Measurements from ENCODE around the gene MYMX. TPM values are rescaled to one million over a fixed set of nuclear protein-coding genes. Genes with fewer than 3 reads are reported as not detected.

The MYMX gene
- total and polyA plus RNA-seq, 2 donors from 2014 or later = 1.1 to 2.2 TPM

- TF ChIP-seq CTCF (IDR thresholded peaks at IDR 0.05; ENCODE audit: borderline replicate concordance, extremely low read depth, insufficient read depth) = no peak
- no peak for DNase-seq
- Histone ChIP-seq H3K9me3 (ENCODE audit: control insufficient read depth in 2 of 3, insufficient read depth in 1 of 3, low read length in 3 of 3) (no peaks in the 10 kb centered on the region), H3K4me1 (ENCODE audit: control insufficient read depth in 2 of 3, insufficient read depth in 2 of 3, low read depth in 1 of 3, low read length in 3 of 3) (peaks cover 0 to 10% (median 0%) of the 10 kb centered on the region in 3 donors), H3K4me3 (ENCODE audit: low read length in 3 of 3) (peak overlapping the region in 2 of 3 donors; percentile 41 to 100), H3K36me3 (ENCODE audit: control insufficient read depth in 2 of 3, insufficient read depth in 3 of 3, low read length in 3 of 3) (peaks cover 3 to 19% (median 14%) of the 10 kb centered on the region in 3 donors), H3K27me3 (ENCODE audit: control insufficient read depth, insufficient read depth, low read length) (no peaks in the 10 kb centered on the region), H3K9ac (ENCODE audit: low read length in 3 of 3) (peak overlapping the region in 2 of 3 donors; percentile 45 to 100), H3K27ac (ENCODE audit: low read depth in 2 of 2, low read length in 2 of 2) (peak overlapping the region; percentile 99 to 100)
- intact Hi-C loops (cut with DNase I) = no loop called here
- FAIRE-seq = no peak
Observed at GRCh38 chr6:44245391-44245911, 28.7 kb downstream of the MYMX start.

- Histone ChIP-seq H3K27me3 (ENCODE audit: control insufficient read depth, insufficient read depth, low read length) (no peaks in the 10 kb centered on the region), H3K9me3 (ENCODE audit: control insufficient read depth in 2 of 3, insufficient read depth in 1 of 3, low read length in 3 of 3) (no peaks in the 10 kb centered on the region), H3K4me3 (ENCODE audit: low read length in 3 of 3) (peak overlapping the region; percentile 97 to 100 (median 99)), H3K4me1 (ENCODE audit: control insufficient read depth in 2 of 3, insufficient read depth in 2 of 3, low read depth in 1 of 3, low read length in 3 of 3) (peaks cover 0 to 10% (median 0%) of the 10 kb centered on the region in 3 donors), H3K9ac (ENCODE audit: low read length in 3 of 3) (peak overlapping the region; percentile 97 to 100 (median 100)), H3K36me3 (ENCODE audit: control insufficient read depth in 2 of 3, insufficient read depth in 3 of 3, low read length in 3 of 3) (peaks cover 9 to 26% (median 18%) of the 10 kb centered on the region in 3 donors), H3K27ac (ENCODE audit: low read depth in 2 of 2, low read length in 2 of 2) (peak overlapping the region; percentile 99 to 100)
- no peak for FAIRE-seq
- peak; percentile 14 for TF ChIP-seq CTCF (IDR thresholded peaks at IDR 0.05; ENCODE audit: borderline replicate concordance, extremely low read depth, insufficient read depth)
- DNase-seq = peak; percentile 92 to 97 (median 94)
- intact Hi-C loops (cut with DNase I) = no loop called here
Observed at GRCh38 chr6:44245912-44246662, 29.4 kb downstream of the MYMX start.

GRCh38 chr6:44246663-44247337 is 30.1 kb downstream of the MYMX start, which contains the start of gene HSP90AB1:
HSP90AB1 (plus strand) TSS chr6:44247101; CDS start chr6:44248630, 1,529 bp downstream.
- Histone ChIP-seq H3K36me3 (ENCODE audit: control insufficient read depth in 2 of 3, insufficient read depth in 3 of 3, low read length in 3 of 3) (peaks cover 16 to 33% (median 18%) of the 10 kb centered on the region in 3 donors), H3K9ac (ENCODE audit: low read length in 3 of 3) (peak within 1 kb of the TSS; percentile 97 to 100 (median 100)), H3K27me3 (ENCODE audit: control insufficient read depth, insufficient read depth, low read length) (no peaks in the 10 kb centered on the region), H3K4me1 (ENCODE audit: control insufficient read depth in 2 of 3, insufficient read depth in 2 of 3, low read depth in 1 of 3, low read length in 3 of 3) (peaks cover 0 to 10% (median 0%) of the 10 kb centered on the region in 3 donors), H3K9me3 (ENCODE audit: control insufficient read depth in 2 of 3, insufficient read depth in 1 of 3, low read length in 3 of 3) (no peaks in the 10 kb centered on the region), H3K27ac (ENCODE audit: low read depth in 2 of 2, low read length in 2 of 2) (peak within 1 kb of the TSS; percentile 99 to 100), H3K4me3 (ENCODE audit: low read length in 3 of 3) (peak within 1 kb of the TSS; percentile 97 to 100 (median 99))
- intact Hi-C loops (cut with DNase I) = no loop called here
- peak; percentile 98 to 99 (median 98) for DNase-seq
- TF ChIP-seq CTCF (IDR thresholded peaks at IDR 0.05; ENCODE audit: borderline replicate concordance, extremely low read depth, insufficient read depth) = no peak
- no peak for FAIRE-seq

Data from kidney (tissue), 14 donors.